ENCODE data around the gene ZNF12. TPM values are rescaled to one million over a fixed set of nuclear protein-coding genes. Genes with fewer than 3 reads are reported as not detected.

ZNF12 gene
- total and polyA plus RNA-seq, 9 donors, result 14.1 to 33.7 (median 27.0) TPM

DNA sequence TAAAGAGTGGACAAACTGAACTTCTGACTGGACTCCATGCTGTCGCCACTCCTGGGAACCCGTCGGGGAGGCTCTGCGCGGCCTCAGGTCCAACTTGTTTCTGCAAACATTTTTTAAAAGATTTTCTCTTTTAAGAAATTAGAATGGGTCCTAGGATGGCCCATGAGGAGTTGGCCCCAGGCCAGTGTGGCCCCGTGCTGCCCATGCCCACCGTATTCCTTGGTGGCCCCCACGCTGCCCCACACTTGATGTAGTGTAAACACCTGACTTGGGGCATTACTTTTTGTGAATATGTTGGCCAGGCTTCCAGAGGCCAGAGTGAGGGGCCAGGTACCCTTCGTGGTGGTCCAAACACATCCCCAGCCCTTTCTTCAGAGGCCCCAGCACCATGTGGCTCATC lies 50.3 kb downstream of the ZNF12 start:
- Histone ChIP-seq H3K4me3 (no peak overlapping the region), H3K4me1 (ENCODE audit: insufficient read depth) (no peaks in the 10 kb centered on the region), H3K27ac (no peak overlapping the region), H3K27me3 (no peaks in the 10 kb centered on the region), H3K36me3 (no peaks in the 10 kb centered on the region), H3K9me3 (no peaks in the 10 kb centered on the region)
- no peak for DNase-seq
- TF ChIP-seq, protein P1, sequence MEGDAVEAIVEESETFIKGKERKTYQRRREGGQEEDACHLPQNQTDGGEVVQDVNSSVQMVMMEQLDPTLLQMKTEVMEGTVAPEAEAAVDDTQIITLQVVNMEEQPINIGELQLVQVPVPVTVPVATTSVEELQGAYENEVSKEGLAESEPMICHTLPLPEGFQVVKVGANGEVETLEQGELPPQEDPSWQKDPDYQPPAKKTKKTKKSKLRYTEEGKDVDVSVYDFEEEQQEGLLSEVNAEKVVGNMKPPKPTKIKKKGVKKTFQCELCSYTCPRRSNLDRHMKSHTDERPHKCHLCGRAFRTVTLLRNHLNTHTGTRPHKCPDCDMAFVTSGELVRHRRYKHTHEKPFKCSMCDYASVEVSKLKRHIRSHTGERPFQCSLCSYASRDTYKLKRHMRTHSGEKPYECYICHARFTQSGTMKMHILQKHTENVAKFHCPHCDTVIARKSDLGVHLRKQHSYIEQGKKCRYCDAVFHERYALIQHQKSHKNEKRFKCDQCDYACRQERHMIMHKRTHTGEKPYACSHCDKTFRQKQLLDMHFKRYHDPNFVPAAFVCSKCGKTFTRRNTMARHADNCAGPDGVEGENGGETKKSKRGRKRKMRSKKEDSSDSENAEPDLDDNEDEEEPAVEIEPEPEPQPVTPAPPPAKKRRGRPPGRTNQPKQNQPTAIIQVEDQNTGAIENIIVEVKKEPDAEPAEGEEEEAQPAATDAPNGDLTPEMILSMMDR (IDR thresholded peaks at IDR 0.05), result no peak
- TF ChIP-seq EP300 (IDR thresholded peaks at IDR 0.05) (no peak), POLR2A (IDR thresholded peaks at IDR 0.05) (no peak)
- WGBS, 3 donors, result 96% methylated on average over 9 of the region's 9 CpGs
- intact Hi-C loops (cut with DNase I), result no loop called here

DNA sequence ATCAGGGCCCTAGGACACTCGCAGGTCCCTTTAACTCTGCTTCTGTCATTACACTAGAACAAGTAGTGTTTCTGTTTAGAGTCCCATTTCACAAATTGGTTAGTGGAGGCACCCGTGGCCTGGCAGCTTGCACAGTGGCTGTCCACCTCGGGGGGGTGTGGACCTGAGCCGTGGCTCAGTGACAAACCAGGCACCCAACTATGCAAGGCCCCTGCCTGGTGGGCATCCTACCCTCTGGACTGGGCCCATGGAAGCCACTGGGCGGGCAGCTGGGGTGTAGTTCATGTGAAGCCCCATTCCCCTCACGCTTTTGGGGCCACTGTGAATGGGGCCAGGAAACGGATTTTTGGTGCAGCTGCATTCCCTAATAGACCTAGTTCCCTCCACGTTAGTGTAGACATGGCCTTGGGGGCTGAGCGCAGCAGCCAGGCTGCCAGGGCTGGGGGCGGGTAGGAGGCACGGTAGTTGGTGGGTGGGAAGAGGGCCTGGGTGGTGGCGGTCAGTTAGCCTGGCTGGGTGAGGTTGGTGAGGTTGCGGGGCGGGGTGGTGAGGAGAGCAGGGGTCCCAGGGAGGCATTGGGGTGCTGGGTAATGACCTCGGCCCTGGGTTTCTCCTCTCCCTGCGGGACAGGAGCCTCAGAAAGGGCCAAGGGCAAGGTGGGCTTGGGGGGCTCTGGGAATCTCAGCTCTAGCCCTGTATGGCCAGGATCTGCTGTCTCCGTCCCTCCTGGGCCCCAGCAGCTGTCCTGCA lies 50.9 kb downstream of the ZNF12 start:
- DNase-seq, result no peak
- intact Hi-C loops (cut with DNase I), result no loop called here
- no peaks in the 10 kb centered on the region for H3K9me3 ChIP-seq
- no peaks in the 10 kb centered on the region for H3K4me1 ChIP-seq (ENCODE audit: insufficient read depth)
- no peaks in the 10 kb centered on the region for H3K27me3 ChIP-seq
- H3K4me3 ChIP-seq, result no peak overlapping the region
- WGBS, 3 donors, result 91 to 94% (median 92%) methylated on average over 17 of the region's 17 CpGs
- TF ChIP-seq, protein P1 (IDR thresholded peaks at IDR 0.05), result no peak
- TF ChIP-seq POLR2A (IDR thresholded peaks at IDR 0.05) (no peak), EP300 (IDR thresholded peaks at IDR 0.05) (no peak)
- H3K27ac ChIP-seq, result no peak overlapping the region
- no peaks in the 10 kb centered on the region for H3K36me3 ChIP-seq

DNA sequence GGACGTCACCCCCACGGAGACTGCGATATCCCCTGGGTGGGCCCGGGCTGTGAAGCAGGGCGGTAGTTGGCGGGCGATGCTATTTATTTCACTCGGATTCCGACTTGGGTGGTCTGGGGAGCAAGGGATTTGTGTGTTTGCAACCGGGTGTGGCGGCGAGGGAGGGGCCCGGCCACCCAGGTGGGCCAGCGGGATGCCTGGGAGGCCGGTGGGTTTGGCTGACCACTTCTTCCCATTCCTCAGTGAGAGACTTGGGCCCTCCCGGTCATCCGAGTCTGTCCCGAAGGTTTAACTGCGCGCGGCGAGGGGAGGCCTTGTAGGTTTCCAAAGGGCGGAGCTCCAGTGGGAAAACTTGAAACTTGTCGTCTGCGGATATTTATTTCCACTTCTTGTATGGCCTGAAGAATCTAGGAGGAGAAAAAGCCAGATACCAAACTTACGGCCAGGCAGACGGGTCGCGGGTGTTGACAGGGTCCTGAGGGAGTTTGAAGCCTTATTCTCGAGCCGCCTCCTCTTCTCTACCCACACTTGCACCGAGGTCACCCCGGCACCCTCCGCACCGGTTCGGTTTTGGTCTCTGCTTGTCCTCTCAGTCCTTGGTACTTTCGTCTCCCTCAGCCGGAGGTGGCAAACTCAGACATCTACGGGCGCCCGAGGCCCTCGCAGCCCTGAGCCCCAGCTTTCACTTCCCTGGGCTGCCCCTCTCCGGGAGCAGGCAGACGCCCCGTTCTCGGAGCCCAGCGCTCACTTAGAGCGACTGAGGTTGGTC lies 51.7 kb downstream of the ZNF12 start:
- Histone ChIP-seq H3K27ac (no peak overlapping the region), H3K27me3 (no peaks in the 10 kb centered on the region), H3K4me3 (no peak overlapping the region), H3K4me1 (ENCODE audit: insufficient read depth) (no peaks in the 10 kb centered on the region), H3K9me3 (no peaks in the 10 kb centered on the region), H3K36me3 (no peaks in the 10 kb centered on the region)
- intact Hi-C loops (cut with DNase I), result no loop called here
- no peak for DNase-seq
- TF ChIP-seq, protein P1 (IDR thresholded peaks at IDR 0.05), result no peak
- no peak for TF ChIP-seq POLR2A (IDR thresholded peaks at IDR 0.05)
- no peak for TF ChIP-seq EP300 (IDR thresholded peaks at IDR 0.05)
- WGBS, 3 donors, result 92% methylated on average over 48 of the region's 48 CpGs

DNA sequence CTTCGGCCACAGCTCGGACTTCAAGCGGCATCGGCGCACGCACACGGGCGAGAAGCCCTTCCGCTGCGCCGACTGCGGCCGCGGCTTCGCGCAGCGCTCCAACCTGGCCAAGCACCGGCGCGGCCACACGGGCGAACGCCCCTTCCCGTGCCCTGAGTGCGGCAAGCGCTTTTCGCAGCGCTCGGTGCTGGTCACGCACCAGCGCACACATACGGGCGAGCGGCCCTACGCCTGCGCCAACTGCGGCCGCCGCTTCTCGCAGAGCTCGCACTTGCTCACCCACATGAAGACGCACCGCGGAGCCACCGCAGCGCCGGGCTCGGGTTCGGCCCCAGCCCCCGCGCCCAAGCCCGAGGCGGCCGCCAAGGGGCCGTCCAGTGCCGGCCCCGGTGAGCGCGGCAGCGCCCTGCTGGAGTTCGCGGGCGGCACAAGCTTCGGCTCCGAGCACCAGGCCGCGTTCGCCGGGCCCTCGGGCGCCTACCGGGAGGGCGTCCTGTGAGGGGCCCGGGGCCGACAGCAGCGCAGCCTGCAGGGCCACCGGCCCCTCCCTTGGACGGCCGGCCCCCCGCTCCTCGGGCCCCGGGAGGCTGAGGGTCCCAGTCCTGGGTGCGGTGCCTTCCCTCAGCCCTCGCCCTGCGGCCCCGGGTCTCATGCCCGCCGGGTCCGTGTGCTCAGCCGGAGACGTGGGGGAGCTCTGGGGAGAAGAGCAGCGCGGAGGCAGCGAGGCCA lies 52.5 kb downstream of the ZNF12 start:
- no peaks in the 10 kb centered on the region for H3K27me3 ChIP-seq
- intact Hi-C loops (cut with DNase I), result no loop called here
- peak in 1 of 5 donors; percentile 19 for DNase-seq
- H3K4me1 ChIP-seq (ENCODE audit: insufficient read depth), result no peaks in the 10 kb centered on the region
- H3K36me3 ChIP-seq, result no peaks in the 10 kb centered on the region
- H3K4me3 ChIP-seq, result no peak overlapping the region
- 91 to 93% (median 91%) methylated on average over 83 to 94 of the region's 94 CpGs for WGBS, 3 donors
- TF ChIP-seq, protein P1 (IDR thresholded peaks at IDR 0.05), result no peak
- no peak for TF ChIP-seq POLR2A (IDR thresholded peaks at IDR 0.05)
- no peaks in the 10 kb centered on the region for H3K9me3 ChIP-seq
- no peak overlapping the region for H3K27ac ChIP-seq
